CD14-positive monocyte (primary cell): ENCODE results near the gene IGF2R. TPM values are rescaled to one million over a fixed set of nuclear protein-coding genes. Genes with fewer than 3 reads are reported as not detected.
A peak's percentile ranks its signal among the peaks of the same experiment; 100 is the strongest.

ENCODE experiments used
- DNase-seq, 3 donors: peaks; one replicate each; pipeline ENCODE4 v3.0.0-alpha.2; 2011 to 2022
- H2AFZ ChIP-seq: 2 replicates; pipeline ENCODE4 v1.6.0; 2012; ENCODE audit warnings: mild to moderate bottlenecking, low read depth, low read length, inconsistent platforms; ENCODE audit not compliant: insufficient read depth, poor library complexity, severe bottlenecking
- H3K27ac ChIP-seq, 2 donors: 1 replicate in 1 of 2; 2 replicates in 1 of 2; pipeline ENCODE4 v1.5.1; 2012 to 2013; ENCODE audit warnings: low read length in 2 of 2, control low read depth in 1 of 2, inconsistent platforms in 1 of 2, low read depth in 1 of 2, mild to moderate bottlenecking in 1 of 2
- H3K27me3 ChIP-seq, 2 donors: one replicate each; pipeline versions ENCODE4 v1.6.0 to v1.6.1; 2011 to 2013; ENCODE audit warnings: low read length in 2 of 2; ENCODE audit not compliant: control insufficient read depth in 2 of 2, insufficient read depth in 2 of 2
- H3K36me3 ChIP-seq, 2 donors: replicated peaks in 1 of 2; 1 replicate in 1 of 2; 2 replicates in 1 of 2; pipeline versions ENCODE4 v1.5.1 to v1.6.1; 2012 to 2013; ENCODE audit warnings: low read length in 2 of 2, control low read depth in 1 of 2, inconsistent platforms in 1 of 2, mild to moderate bottlenecking in 1 of 2; ENCODE audit not compliant: insufficient read depth in 2 of 2, control insufficient read depth in 1 of 2
- H3K4me1 ChIP-seq, 2 donors: 1 replicate in 1 of 2; 2 replicates in 1 of 2; pipeline versions ENCODE4 v1.5.1 to v1.6.1; 2012 to 2013; ENCODE audit warnings: low read length in 2 of 2, control low read depth in 1 of 2, inconsistent platforms in 1 of 2, mild to moderate bottlenecking in 1 of 2, moderate library complexity in 1 of 2; ENCODE audit not compliant: insufficient read depth in 2 of 2, control insufficient read depth in 1 of 2
- H3K4me2 ChIP-seq: replicated peaks from 2 replicates; pipeline ENCODE3; 2012; ENCODE audit warnings: low read length, moderate library complexity, mild to moderate bottlenecking; ENCODE audit not compliant: poor library complexity, severe bottlenecking; ENCODE audit errors: extremely low read depth
- H3K4me3 ChIP-seq, 3 experiments: fragments of 200-600 bp in 1 of 3; sonication (generic) in 1 of 3; replicated peaks in 1 of 3; 1 replicate in 2 of 3; 2 replicates in 1 of 3; pipeline ENCODE4 v1.5.1; 2011 to 2013; ENCODE audit warnings: low read length in 3 of 3, mild to moderate bottlenecking in 3 of 3, control low read depth in 2 of 3, low read depth in 2 of 3, inconsistent platforms in 1 of 3, moderate library complexity in 1 of 3
- H3K79me2 ChIP-seq: 2 replicates; pipeline ENCODE4 v1.6.0; 2012; ENCODE audit warnings: mild to moderate bottlenecking, control low read depth, inconsistent platforms, low read length, moderate library complexity; ENCODE audit not compliant: insufficient read depth
- H3K9ac ChIP-seq: 2 replicates; pipeline ENCODE4 v1.6.0; 2017; ENCODE audit warnings: low read length, mild to moderate bottlenecking; ENCODE audit not compliant: insufficient read depth, poor library complexity, severe bottlenecking
- H3K9me3 ChIP-seq, 2 donors: replicated peaks in 1 of 2; 1 replicate in 1 of 2; 2 replicates in 1 of 2; pipeline versions ENCODE4 v1.5.1 to v1.6.1; 2012 to 2013; ENCODE audit warnings: low read length in 2 of 2, control low read depth in 1 of 2; ENCODE audit not compliant: control insufficient read depth in 1 of 2, insufficient read depth in 1 of 2
- H4K20me1 ChIP-seq: 2 replicates; pipeline ENCODE4 v1.6.0; 2012; ENCODE audit warnings: mild to moderate bottlenecking, low read length, control low read depth, moderate library complexity; ENCODE audit not compliant: insufficient read depth
- H3K27ac Mint-ChIP-seq, 7 donors: one replicate each; pipeline ENCODE4 v1.8.0; 2020; ENCODE audit warnings: mild to moderate bottlenecking in 7 of 7, mixed read lengths in 7 of 7, moderate library complexity in 6 of 7, inconsistent platforms in 2 of 7
- H3K27me3 Mint-ChIP-seq, 3 donors: one replicate each; pipeline ENCODE4 v1.8.0; 2021 to 2022; ENCODE audit warnings: low read depth in 3 of 3, mild to moderate bottlenecking in 3 of 3, mixed read lengths in 3 of 3, moderate library complexity in 3 of 3, inconsistent platforms in 1 of 3
- H3K36me3 Mint-ChIP-seq, 2 donors: one replicate each; pipeline ENCODE4 v1.8.0; 2020; ENCODE audit warnings: mixed read lengths in 2 of 2, inconsistent platforms in 1 of 2, mild to moderate bottlenecking in 1 of 2
- H3K4me1 Mint-ChIP-seq: one replicate; pipeline ENCODE4 v1.8.0; 2020; ENCODE audit warnings: mild to moderate bottlenecking, mixed read lengths
- H3K4me3 Mint-ChIP-seq, 2 donors: one replicate each; pipeline ENCODE4 v1.8.0; 2020; ENCODE audit warnings: mild to moderate bottlenecking in 2 of 2, mixed read lengths in 2 of 2, moderate library complexity in 1 of 2
- H3K9me3 Mint-ChIP-seq, 7 donors: one replicate each; pipeline ENCODE4 v1.8.0; 2020 to 2022; ENCODE audit warnings: mixed read lengths in 7 of 7, mild to moderate bottlenecking in 6 of 7, moderate library complexity in 6 of 7, inconsistent platforms in 2 of 7
- CTCF ChIP-seq: fragments of 200-600 bp; IDR thresholded peaks from one replicate; pipeline ENCODE4 v1.8.0; 2022; ENCODE audit warnings: antibody characterized with exemption, mild to moderate bottlenecking
- WGBS: methylation state at CpG from one replicate; pipeline ENCODE4 v1.1.5; 2013; ENCODE audit warnings: missing lambda C conversion rate; ENCODE audit not compliant: insufficient coverage; 5-methylcytosine and 5-hydroxymethylcytosine counted together
- intact Hi-C, 2 donors: fragments of 100-400 bp; cut with micrococcal nuclease; formaldehyde crosslinking; loops; one replicate each; pipeline versions ENCODE4 v1.15.0 to v1.15.1; 2023
- polyA plus RNA-seq, 3 donors: library from polyadenylated mRNA; depleted of rRNA in 1 of 3; unstranded in 2 of 3; stranded (reverse) in 1 of 3; fragments of 300-500 nt in 2 of 3; fragments of >200 nt in 1 of 3; fragmentation: Illumina TruSeq in 2 of 3; gene quantifications; 1 replicate in 2 of 3; 2 replicates in 1 of 3; pipeline ENCODE4 v1.2.3, GENCODE V29; 2012 to 2021

Gene IGF2R
- polyA plus RNA-seq, 3 donors, result 6.9 to 44.8 (median 8.2) TPM

- Mint-ChIP-seq H3K36me3 (peaks cover 47% of the 10 kb centered on the region in 2 donors), H3K4me3 (peak overlapping the region in 1 of 2 donors; percentile 26), H3K27ac (peak overlapping the region in 3 of 7 donors; percentile 15 to 64 (median 48)), H3K4me1 (peaks cover 19% of the 10 kb centered on the region), H3K9me3 (peaks cover 11 to 17% (median 13%) of the 10 kb centered on the region in 7 donors), H3K27me3 (peaks cover 14 to 27% (median 22%) of the 10 kb centered on the region in 3 donors)
- Histone ChIP-seq H3K9me3 (peaks cover 7 to 23% of the 10 kb centered on the region in 2 donors), H3K27me3 (no peaks in the 10 kb centered on the region), H3K79me2 (peaks cover 86% of the 10 kb centered on the region), H3K9ac (no peak overlapping the region), H4K20me1 (peaks cover 100% of the 10 kb centered on the region), H3K4me2 (no peak overlapping the region), H3K4me1 (no peaks in the 10 kb centered on the region), H2AFZ (no peak overlapping the region), H3K27ac (no peak overlapping the region), H3K4me3 (no peak overlapping the region), H3K36me3 (peaks cover 11 to 38% of the 10 kb centered on the region in 2 donors)
- no peak for TF ChIP-seq CTCF
- no peak for DNase-seq
- intact Hi-C loops, result no loop called here
- 96% methylated on average over 21 of the region's 21 CpGs for WGBS
These were observed 35.7 kb downstream of the IGF2R start for GRCh38 chr6:160004419-160005175.

- Mint-ChIP-seq H3K27ac (no peak overlapping the region), H3K4me1 (peaks cover 19% of the 10 kb centered on the region), H3K9me3 (peaks cover 11 to 17% (median 13%) of the 10 kb centered on the region in 7 donors), H3K27me3 (peaks cover 12 to 27% (median 22%) of the 10 kb centered on the region in 3 donors), H3K4me3 (peak overlapping the region in 1 of 2 donors; percentile 16), H3K36me3 (peaks cover 47% of the 10 kb centered on the region in 2 donors)
- intact Hi-C loops, result no loop called here
- H3K27ac ChIP-seq, result no peak overlapping the region
- no peaks in the 10 kb centered on the region for H3K27me3 ChIP-seq
- H3K36me3 ChIP-seq, result peaks cover 14 to 38% of the 10 kb centered on the region in 2 donors
- no peak for TF ChIP-seq CTCF
- 80% methylated on average over 24 of the region's 31 CpGs for WGBS
- H3K79me2 ChIP-seq, result peaks cover 82% of the 10 kb centered on the region
- H3K4me1 ChIP-seq, result no peaks in the 10 kb centered on the region
- H3K9ac ChIP-seq, result no peak overlapping the region
- no peak overlapping the region for H3K4me2 ChIP-seq
- peaks cover 100% of the 10 kb centered on the region for H4K20me1 ChIP-seq
- H3K4me3 ChIP-seq, result no peak overlapping the region
- H3K9me3 ChIP-seq, result peaks cover 7 to 23% of the 10 kb centered on the region in 2 donors
- no peak for DNase-seq
- no peak overlapping the region for H2AFZ ChIP-seq
These were observed 36.3 kb downstream of the IGF2R start for GRCh38 chr6:160005211-160005610.
